ENCODE data around the gene SYT14.
"Not testable (repeated sequence)": the region's sequence is repeated elsewhere in the genome, so short reads cannot be mapped to it uniquely, and the experiment has no call there.

Gene SYT14

DNA sequence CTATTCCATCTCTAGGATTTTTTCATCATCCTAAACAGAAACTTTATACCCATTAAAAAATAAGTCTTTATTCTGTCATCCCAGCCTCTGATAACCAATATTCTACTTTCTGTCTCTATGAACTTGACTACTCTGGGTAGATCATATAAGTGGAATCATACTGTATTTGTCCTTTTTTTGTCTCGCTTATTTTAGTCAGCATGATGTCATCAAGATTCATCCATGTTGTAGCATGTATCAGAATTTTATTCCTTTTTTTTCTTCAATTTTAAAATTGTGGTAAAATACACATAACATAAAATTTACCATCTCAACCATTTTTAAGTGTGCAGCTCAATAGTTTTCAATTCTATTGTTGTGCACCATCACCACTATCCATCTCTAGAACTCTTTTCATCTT, 90.0 kb downstream of the SYT14 start:
- DNase-seq (ENCODE audit: low read depth) = no peak

DNA sequence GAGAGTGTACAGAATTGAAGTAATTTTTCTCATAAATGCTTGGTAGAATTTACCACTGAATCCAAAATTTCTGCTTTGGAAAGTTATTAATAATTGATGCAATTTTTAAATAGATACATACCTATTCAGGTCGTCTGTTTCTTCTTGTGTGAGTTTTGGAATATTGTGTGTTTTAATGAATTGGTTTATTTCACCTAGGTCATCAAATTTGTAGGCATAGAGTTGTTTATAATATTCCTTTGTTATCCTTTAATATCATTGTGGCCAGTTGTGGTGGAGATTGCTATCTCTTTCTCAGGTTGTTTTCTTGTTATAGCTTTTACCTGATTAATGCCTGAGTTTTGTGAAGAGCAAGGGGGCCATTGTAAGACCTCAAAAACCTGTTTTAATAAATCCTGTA, 93.5 kb downstream of the SYT14 start:
- DNase-seq (ENCODE audit: low read depth) = no peak

DNA sequence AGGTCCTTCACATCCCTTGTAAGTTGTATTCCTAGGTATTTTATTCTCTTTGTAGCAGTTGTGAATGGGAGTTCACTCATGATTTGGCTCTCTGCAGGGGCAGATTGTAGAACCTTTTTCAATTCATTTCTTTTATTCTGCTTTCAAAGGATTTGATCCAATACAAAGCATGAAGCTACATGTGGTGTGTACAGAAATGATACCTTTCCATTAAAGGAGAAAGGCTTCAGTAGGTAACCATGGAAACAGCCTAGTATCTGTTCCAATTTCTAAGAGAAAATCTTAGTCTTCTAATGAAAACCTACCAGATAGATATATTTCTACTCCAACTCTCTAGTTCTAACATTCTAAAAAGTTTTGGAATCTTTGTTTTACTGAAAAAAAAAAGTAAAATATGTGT, 105.0 kb downstream of the SYT14 start:
- DNase-seq (ENCODE audit: low read depth) = no peak

DNA sequence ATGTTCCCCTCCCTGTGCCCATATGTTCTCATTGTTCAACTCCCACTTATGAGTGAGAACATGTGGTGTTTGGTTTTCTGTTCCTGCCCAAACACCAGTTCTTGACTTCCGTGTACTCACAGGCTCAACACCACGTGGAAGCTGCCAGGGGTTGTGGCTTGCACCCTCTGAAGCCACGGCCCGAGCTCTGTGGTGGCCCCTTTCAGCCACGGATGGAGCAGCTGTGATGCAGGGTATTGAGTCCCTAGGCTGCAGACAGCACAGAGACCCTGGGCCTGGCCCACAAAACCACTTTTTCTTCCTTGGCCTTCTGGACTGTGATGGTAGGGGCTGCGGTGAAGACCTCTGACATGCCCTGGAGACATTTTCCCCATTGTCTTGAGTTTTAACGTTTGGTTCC, 111.6 kb downstream of the SYT14 start:
- DNase-seq (ENCODE audit: low read depth) = no peak

DNA sequence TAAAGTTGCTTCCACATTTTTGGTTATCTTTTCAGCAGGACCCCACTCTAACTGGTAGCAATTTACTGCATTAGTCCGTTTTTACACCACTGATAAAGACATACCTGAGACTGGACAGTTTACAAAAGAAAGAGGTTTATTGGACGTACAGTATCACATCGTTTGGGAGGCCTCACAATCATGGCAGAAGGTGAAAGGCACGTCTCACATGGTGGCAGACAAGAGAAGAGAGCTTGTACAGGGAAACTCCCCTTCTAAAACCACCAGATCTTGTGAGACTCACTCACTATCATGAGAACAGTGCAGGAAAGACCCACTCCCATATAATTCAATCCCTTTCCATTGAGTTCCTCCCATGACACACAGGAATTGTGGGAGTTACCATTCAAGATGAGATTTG, 112.5 kb downstream of the SYT14 start:
- DNase-seq (ENCODE audit: low read depth) = not testable (repeated sequence)

DNA sequence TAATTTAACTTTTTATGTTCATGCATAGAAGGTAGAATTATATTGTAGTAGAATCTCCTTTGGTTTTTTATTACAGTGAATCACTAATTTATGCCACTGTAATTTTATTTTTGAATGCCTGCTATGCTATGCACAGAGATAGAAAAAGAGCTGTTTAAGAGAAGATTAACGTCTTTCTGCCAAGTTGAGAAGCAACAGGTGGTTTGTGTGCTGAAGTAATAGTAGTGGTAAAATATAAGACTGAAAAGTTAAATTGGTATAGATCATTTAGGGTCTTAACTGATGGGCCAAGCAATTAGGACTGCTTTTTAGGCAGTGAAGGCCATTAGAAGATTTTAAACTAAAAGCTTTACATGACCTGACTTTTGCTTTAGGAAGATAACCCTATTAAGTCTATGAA, 115.1 kb downstream of the SYT14 start:
- no peak for DNase-seq (ENCODE audit: low read depth)

DNA sequence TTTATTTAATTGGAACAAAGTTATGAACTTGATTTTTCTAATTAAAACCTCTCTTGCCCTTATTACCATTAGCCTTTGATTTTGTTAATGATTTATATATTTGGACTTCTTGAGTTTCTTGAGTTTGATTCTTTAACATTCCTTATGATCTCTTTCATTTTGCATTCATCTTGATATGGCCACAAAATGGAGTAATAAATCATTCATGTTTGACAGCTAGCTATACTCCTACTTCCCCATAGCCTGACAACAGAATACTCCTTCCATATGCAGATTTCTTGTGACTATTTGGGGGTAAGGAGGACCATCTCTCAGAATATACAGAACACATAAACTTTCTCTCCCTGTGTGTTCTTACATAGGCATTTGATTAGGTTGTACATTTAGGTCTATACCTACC, 119.6 kb downstream of the SYT14 start:
- no peak for DNase-seq (ENCODE audit: low read depth)

DNA sequence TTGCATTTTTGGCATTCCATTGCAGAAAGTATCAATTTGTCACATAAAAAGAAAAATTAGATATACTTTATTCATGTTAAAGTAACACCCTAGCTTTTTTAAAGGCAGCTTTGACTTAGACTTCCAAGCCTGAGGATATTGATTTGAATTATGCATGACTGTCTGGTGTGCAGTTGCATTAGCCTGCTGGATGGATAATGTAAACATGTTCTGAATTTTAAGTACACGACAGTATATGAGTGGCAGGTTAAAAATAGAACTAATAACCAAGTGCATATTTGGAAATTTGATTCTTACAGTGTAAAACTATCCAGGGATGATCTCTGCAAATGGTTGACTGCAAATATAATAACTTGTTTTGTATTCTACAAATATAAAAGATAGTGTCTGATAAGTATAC, 124.0 kb downstream of the SYT14 start:
- no peak for DNase-seq (ENCODE audit: low read depth)

DNA sequence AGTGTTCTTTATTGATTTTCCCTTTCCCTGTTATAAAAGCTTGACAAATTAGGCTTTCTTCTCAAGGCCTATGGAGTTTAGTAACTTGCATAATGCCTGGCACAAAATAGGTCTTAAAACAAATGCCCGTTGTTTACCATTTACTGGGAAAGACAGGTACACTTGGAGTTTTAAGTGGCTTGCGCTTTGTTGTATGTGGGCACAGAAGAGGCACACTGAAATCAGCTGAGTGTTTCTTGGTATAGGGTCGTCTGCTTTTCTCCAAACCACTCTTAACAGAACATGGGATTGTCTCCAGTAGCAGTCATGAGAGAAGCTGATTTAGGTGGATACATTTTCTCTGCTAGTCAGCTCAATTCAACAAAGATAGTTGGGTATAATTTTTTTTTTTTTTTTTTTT, 132.5 kb downstream of the SYT14 start:
- DNase-seq (ENCODE audit: low read depth) = no peak

DNA sequence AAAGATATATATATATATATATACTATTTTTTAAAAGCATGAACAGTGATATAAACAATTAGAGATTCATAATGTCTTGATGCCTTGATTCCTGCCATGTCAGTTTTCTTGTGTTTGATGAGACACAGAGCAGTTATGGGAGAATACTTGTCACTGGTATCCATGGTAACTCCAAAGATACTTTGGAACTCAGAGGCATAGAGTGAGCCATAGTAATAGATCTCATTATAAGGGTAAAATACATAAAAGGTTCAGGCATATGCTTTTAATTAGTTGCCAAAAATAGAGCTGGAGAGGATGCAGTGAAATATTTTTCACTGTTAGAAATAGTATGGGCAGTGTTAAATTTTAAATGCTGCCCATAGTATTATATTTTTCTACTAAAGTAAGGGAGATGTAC, 134.1 kb downstream of the SYT14 start:
- DNase-seq (ENCODE audit: low read depth) = peak; percentile 42

DNA sequence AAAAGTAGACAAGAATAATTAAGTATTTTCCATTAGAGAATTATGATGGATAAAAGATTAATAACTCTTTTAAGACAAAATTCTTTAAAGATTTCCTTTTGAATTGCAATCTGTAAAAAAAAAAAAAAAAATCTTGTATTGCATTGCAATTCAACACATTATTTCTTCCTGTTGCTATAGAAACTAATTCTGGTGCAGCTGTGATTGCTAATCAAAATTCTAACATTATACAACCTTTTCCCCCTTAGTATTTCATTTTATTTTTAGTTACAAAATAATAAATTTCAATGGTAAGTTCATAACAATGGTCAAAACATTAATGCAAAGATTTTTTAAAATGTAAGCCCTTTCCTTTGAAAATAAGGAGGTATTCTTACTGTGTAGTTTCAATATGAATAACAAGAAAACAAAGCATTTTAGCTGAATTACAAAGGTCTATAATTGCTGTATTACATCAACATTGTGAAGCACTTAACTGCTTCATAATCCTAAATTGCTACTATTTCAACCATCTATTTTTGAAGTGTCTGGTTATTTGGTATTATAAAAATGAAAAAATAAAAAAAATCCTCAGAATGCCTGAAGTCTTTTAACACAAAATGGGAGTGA, 135.0 kb downstream of the SYT14 start:
- no peak for DNase-seq (ENCODE audit: low read depth)

DNA sequence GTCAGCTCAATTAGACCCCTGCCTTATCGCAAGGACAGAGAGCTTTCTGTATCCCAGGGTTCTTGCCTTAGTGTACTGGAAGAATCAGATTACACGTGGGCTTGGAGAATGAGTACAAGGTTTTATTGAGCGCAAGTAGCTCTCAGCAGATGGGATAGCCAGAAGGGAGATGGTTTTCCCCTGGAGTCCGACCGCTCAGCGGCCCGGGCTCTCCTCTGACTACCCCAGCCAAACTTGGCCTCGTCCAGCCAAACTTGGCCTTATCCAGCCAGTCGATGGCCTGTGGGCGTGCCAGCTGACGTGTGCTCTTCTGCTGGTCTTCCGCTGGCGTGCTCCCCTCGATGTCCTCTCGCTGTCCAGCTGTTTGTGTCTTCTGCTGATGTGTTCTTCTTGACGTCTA, 136.9 kb downstream of the SYT14 start:
- DNase-seq (ENCODE audit: low read depth) = no peak

DNA sequence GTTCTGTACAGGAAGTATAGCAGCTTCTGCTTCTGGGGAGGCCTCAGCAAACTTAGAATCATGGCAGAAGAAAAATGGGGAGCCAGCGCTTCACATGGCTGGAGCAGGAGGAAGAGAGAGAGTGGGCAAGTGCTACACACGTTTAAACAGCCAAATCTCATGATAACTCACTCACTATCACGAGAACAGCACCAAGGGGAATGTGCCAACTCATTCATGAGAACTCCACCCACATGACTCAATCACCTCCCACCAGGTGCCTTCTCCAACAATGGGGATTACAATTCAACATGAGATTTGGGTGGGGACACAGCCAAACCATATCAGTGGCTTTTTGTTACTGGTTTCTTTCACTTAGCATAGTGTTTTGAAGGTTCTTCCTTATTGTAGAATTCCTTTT, 138.6 kb downstream of the SYT14 start:
- DNase-seq (ENCODE audit: low read depth) = no peak

DNA sequence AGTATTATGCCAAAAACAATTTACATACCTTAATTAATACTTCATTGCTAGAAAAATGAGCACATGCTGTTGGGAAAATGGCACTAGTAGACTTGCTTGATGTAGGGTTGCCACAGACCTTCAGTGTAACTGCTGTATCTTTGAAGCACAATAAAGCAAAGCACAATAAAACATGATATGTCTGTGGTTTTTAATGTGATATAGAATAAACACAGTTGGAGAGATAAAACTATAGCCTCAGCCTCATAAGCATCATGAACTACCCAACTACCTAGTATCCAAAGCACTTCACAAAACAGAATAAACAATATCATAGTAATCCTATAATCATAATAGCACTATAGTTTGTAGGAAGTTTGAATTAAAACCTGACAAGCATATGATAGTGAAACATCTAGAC, 143.5 kb downstream of the SYT14 start:
- no peak for DNase-seq (ENCODE audit: low read depth)

DNA sequence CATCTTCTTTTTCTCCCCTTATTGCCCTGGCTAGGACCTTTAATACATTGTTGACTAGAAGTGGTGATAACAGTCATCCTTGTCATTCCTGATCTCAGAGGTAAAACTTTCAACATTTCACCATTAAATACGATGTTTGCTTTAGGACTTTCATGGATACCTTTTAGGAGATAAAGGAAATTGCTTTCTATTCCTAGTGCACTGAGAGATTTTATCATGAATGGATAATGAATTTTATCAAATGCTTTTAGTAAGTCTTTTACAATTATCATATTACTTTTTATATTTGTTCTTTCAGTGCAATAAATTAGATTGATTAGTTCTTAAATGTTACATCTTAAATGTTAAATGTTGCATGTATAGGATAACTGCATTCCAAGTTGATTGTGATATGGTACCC, 147.3 kb downstream of the SYT14 start:
- no peak for DNase-seq (ENCODE audit: low read depth)

DNA sequence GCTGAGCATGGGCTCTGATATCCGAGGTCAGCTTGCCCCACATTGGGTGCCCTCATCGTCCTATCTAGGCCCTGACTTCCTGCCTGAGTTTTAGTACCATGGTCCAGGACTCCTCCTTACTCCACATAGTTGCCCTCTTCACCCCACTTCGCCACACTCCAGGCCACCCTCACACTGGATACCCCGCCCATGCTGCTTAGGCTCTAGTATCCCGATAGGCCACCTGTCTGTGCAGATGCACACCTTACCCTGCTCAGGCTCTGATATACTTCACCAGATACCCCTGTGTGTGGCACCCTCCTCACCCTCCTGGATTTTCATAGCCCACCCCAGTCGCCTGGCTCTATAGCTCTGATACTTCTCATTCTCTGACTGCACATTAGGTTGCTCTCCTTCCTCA, 149.0 kb downstream of the SYT14 start:
- no peak for DNase-seq (ENCODE audit: low read depth)

DNA sequence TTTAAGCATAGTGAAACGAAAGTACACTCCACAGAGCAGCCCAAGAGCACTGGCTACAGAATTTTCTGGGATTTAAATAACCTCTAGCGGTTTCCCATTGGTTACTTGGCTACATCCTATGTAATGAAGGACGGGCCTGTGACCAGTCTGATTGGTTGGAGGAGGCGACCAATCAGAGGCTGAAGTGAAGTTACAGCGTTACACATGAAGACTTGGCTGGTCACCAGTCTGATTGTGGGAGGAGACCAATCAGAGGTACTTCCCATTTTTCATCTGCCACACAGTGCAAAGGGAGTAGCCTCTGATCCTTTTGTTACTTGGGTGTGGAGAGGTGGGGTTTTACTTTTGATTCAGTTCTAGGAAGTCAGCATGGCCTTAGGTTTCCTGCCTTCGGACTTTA, 151.8 kb downstream of the SYT14 start:
- DNase-seq (ENCODE audit: low read depth) = no peak

DNA sequence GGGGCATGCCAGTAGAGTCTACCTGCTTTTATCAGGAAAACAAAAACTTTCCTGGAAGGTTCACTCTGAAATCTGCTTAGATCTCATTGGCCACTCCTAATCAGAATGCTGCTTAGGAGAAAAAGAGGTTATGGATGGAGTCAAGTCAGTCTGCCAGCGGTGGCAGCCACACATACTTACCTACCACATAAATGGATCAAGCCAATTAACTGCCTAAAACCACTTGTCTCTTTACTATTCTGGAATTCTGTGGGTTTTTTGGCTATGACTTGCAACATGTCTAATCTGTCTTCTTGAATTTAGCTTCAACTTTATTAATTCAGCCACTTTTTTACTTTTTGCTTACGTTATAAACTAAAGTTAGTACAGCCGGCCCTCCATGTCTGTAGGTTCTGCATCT, 154.3 kb downstream of the SYT14 start:
- DNase-seq (ENCODE audit: low read depth) = no peak

DNA sequence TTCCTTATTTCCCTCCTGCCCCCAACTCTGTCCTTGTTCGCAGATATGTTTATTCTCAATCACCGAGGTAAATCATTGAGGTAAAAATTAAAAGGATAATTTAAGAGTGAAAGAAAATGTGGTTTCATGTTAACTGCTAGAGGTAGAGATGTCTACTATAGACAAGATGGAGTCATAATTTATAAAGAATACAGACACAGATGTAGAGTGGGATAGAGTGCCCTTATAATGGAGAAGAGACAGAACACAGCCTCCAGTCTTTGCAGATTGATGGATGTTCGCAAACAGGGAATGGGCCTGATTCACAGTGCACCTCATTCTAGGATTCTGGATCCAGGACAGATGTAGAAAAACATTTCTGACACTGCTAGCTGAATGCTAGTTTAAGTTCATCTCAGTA, 155.4 kb downstream of the SYT14 start:
- DNase-seq (ENCODE audit: low read depth) = no peak

DNA sequence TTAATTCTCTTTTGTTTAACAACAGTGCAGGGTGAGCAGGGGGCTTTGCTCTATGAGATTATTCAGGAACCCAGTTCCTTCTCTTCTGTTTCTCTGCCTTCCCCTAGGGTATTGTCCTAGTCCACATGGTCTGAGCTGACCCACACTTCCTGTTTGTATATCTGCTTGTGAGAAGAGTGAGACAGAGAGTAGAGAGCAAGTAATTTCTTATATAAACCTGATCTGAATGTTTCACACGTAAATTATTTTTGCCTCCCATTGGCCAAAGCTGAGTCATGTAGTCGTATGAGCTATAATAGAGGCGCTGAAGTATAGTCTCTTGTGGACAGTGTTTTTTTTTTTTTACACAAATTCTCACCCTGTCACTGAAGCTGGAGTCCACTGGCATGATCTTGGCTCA, 160.3 kb downstream of the SYT14 start:
- no peak for DNase-seq (ENCODE audit: low read depth)

DNA sequence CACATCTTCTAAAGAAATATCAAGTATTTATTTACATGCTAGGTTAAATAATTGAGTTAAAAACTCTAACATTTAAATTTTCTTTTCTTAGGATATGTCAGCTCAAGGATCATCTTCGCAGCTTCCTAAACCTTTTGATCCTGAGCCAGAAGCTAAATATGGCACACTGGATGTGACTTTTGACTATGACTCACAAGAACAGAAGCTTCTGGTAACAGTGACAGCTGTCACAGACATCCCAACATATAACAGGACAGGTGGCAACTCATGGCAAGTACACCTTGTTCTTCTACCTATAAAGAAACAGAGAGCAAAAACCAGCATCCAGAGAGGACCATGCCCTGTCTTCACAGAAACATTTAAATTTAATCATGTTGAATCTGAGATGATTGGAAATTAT, 161.9 kb downstream of the SYT14 start:
- no peak for DNase-seq (ENCODE audit: low read depth)

DNA sequence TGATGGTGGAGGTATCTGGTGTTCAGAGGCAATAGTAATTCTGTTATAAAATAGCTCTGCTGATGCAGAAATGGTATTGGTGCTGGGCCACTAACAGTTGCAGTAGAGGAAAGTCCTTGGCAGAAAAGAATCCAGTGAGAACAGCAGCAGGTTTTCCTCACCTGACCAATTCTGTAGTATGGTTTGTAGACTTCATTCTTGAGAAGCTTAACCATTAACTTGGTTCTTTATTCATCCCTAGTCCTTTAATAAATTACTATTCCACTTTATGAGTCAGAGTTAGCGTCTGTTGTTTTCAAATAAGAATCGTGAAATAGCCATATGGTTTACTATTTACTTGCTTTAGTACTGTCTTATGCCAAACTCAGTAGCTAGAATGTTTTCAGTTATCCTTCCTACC, 166.1 kb downstream of the SYT14 start:
- DNase-seq (ENCODE audit: low read depth) = no peak

DNA sequence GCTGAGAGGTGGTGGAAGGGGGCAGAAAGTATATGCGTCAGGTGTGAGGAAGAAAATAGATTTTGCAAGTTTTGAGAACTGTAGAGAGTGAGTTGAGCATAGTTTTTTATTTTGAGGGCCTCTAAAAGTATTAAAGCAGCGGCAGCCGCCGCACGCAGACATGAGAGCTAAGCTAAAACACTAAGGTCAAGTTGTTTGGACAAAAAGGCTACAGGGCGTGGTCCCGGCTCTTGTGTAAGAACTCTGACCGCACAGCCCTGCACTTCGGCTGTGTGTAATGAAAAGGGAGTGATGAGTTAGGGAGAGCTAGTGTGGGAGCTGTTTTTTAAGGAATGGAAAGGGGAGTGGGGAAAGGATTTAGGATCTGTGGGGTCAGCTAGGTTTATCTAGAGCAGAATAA, 174.9 kb downstream of the SYT14 start:
- not testable (repeated sequence) for DNase-seq (ENCODE audit: low read depth)

DNA sequence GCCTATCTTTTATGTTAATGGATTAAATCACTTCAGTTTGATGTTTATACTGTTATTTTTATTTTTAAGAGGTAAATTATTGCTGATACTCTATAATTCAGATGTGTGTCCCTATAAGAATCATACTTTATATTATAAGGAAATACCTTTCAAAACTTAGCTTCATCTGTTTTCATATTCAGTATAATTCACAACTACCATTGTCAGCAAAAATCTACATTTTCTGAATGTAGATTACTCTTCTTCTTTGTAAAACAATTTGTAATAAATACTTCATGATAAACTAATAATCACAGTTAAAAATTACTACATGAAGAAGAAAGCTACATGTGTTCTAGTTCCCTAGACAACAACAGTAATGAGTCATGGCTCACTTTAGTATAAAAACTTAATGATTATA, 179.2 kb downstream of the SYT14 start:
- DNase-seq (ENCODE audit: low read depth) = no peak

DNA sequence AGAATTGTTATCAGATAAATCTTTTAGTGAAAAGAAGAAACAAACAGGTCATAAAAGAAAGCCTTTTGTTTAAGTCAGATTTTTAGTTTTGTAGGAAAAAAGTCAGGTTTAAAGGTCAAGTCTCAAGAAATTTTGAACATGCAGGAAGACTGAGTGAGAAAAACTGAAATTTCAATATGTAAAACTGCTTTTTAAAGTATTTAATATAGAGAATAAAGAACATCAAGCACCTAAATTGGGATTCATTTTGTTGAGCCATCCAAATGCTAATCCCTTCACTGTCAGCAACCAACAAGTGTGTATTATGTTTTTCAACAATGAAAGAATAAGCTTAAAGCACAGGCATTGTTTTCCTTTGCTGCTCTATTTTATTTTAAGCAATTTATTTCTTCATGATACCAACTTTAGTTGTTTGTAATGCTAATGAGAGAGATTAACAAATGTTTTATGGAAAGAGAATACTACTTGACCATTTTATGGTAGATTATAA, 179.7 kb downstream of the SYT14 start:
- DNase-seq (ENCODE audit: low read depth) = no peak
